Activated T-helper 17 cell treated with anti-CD3 and anti-CD28 coated beads, Interleukin-2, amount 50 U/mL, for 72 hours (primary cell): ENCODE measurements around the gene SNRPD3. TPM values are rescaled to one million over a fixed set of nuclear protein-coding genes. Genes with fewer than 3 reads are reported as not detected.
A peak's percentile ranks its signal among the peaks of the same experiment; 100 is the strongest.

Source experiments
- ATAC-seq: fragments of 150-1000 bp; cut with Tn5 transposase; replicated peaks from 2 replicates; pipeline ENCODE4 v1.10.0; 2021; ENCODE audit warnings: mild to moderate bottlenecking, moderate library complexity
- H3K27ac Mint-ChIP-seq: one replicate; pipeline ENCODE4 v1.8.0; 2022; ENCODE audit warnings: mixed read lengths
- H3K27me3 Mint-ChIP-seq: one replicate; pipeline ENCODE4 v1.8.0; 2022; ENCODE audit warnings: mixed read lengths
- H3K36me3 Mint-ChIP-seq: one replicate; pipeline ENCODE4 v1.8.0; 2022; ENCODE audit warnings: low read depth, mild to moderate bottlenecking, mixed read lengths
- H3K4me1 Mint-ChIP-seq: one replicate; pipeline ENCODE4 v1.8.0; 2022; ENCODE audit warnings: mixed read lengths
- H3K4me3 Mint-ChIP-seq: one replicate; pipeline ENCODE4 v1.8.0; 2022; ENCODE audit warnings: mild to moderate bottlenecking, mixed read lengths
- H3K9me3 Mint-ChIP-seq: one replicate; pipeline ENCODE4 v1.8.0; 2022; ENCODE audit warnings: mixed read lengths
- total RNA-seq, 2 donors: library from RNA; stranded (reverse); gene quantifications; one replicate each; pipeline ENCODE4 v1.2.3, GENCODE V29; 2022

SNRPD3 gene
- total RNA-seq, 2 donors from 2014 or later = 81.1 to 128 TPM

DNA sequence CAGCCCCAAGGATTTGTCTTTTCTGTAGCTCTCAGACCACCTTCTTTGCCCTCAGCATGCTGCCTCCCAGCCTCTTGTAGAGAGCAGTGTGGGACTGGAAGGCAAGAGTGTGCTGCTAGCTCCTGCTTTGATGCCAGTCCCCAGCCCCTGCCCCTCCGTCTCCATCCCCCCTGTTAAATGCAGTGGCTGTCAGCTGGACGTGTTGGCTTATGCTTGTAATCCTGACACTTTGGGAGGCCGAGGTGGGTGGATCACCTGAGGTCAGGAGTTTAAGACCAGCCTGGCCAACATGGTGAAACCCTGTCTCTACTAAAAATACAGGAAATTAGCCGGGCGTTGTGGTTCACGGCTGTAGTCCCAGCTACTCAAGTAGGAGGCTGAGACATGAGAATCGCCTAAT is 15.5 kb downstream of the SNRPD3 start:
- Mint-ChIP-seq H3K4me1 (no peaks in the 10 kb centered on the region), H3K9me3 (no peaks in the 10 kb centered on the region), H3K4me3 (no peak overlapping the region), H3K27me3 (no peaks in the 10 kb centered on the region), H3K36me3 (peaks cover 97% of the 10 kb centered on the region), H3K27ac (no peak overlapping the region)
- ATAC-seq = no peak

DNA sequence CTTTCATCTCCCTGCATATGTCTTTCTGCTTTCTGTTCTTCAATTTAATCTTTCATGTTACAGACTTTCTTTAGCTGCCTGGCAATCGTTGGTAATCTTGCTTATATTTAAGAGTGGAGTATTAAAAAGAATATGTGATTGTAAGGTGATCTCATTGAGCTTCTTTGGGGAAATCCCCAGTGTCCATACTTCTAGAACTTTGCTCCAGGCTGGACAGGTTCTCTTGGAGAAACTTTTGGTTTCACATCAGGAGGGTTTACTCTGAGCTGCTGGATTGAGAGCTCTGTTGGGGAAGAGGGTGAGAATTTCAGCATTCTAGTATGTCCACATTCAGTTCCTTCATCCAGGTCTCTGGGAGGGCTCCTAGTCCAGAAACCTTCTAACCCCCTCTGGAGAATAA is 21.0 kb downstream of the SNRPD3 start:
- no peak for ATAC-seq
- no peaks in the 10 kb centered on the region for H3K9me3 Mint-ChIP-seq
- no peak overlapping the region for H3K27ac Mint-ChIP-seq
- no peak overlapping the region for H3K4me3 Mint-ChIP-seq
- peaks cover 56% of the 10 kb centered on the region for H3K36me3 Mint-ChIP-seq
- H3K27me3 Mint-ChIP-seq = no peaks in the 10 kb centered on the region
- H3K4me1 Mint-ChIP-seq = no peaks in the 10 kb centered on the region

GRCh38 chr22:24578355-24579257 is 22.8 kb downstream of the SNRPD3 start:
- no peak overlapping the region for H3K4me3 Mint-ChIP-seq
- ATAC-seq = no peak
- no peaks in the 10 kb centered on the region for H3K9me3 Mint-ChIP-seq
- peak overlapping the region; percentile 59 for H3K27ac Mint-ChIP-seq
- H3K4me1 Mint-ChIP-seq = no peaks in the 10 kb centered on the region
- no peaks in the 10 kb centered on the region for H3K27me3 Mint-ChIP-seq
- H3K36me3 Mint-ChIP-seq = peaks cover 38% of the 10 kb centered on the region

- H3K27ac Mint-ChIP-seq = no peak overlapping the region
- H3K27me3 Mint-ChIP-seq = no peaks in the 10 kb centered on the region
- no peaks in the 10 kb centered on the region for H3K4me1 Mint-ChIP-seq
- H3K4me3 Mint-ChIP-seq = no peak overlapping the region
- ATAC-seq = no peak
- no peaks in the 10 kb centered on the region for H3K9me3 Mint-ChIP-seq
- peaks cover 31% of the 10 kb centered on the region for H3K36me3 Mint-ChIP-seq
Measured at GRCh38 chr22:24579258-24579601, 23.4 kb downstream of the SNRPD3 start.

GRCh38 chr22:24580276-24580675 is 24.5 kb downstream of the SNRPD3 start:
- Mint-ChIP-seq H3K27ac (no peak overlapping the region), H3K9me3 (no peaks in the 10 kb centered on the region), H3K36me3 (peaks cover 21% of the 10 kb centered on the region), H3K4me3 (no peak overlapping the region), H3K27me3 (no peaks in the 10 kb centered on the region), H3K4me1 (no peaks in the 10 kb centered on the region)
- ATAC-seq = no peak

- no peaks in the 10 kb centered on the region for H3K9me3 Mint-ChIP-seq
Measured at GRCh38 chr22:24582056-24582814, 26.4 kb downstream of the SNRPD3 start.

GRCh38 chr22:24583221-24584165 is 27.7 kb downstream of the SNRPD3 start:
- no peaks in the 10 kb centered on the region for H3K27me3 Mint-ChIP-seq
- no peaks in the 10 kb centered on the region for H3K9me3 Mint-ChIP-seq
- H3K36me3 Mint-ChIP-seq = no peaks in the 10 kb centered on the region
- no peaks in the 10 kb centered on the region for H3K4me1 Mint-ChIP-seq
- ATAC-seq = no peak
- H3K4me3 Mint-ChIP-seq = no peak overlapping the region
- H3K27ac Mint-ChIP-seq = no peak overlapping the region

More at GRCh38 chr22:24582056-24582814, 26.4 kb downstream of the SNRPD3 start:
- no peaks in the 10 kb centered on the region for H3K4me1 Mint-ChIP-seq
- ATAC-seq = no peak
- H3K4me3 Mint-ChIP-seq = no peak overlapping the region
- H3K36me3 Mint-ChIP-seq = peaks cover 2% of the 10 kb centered on the region
- H3K27ac Mint-ChIP-seq = no peak overlapping the region
- no peaks in the 10 kb centered on the region for H3K27me3 Mint-ChIP-seq

DNA sequence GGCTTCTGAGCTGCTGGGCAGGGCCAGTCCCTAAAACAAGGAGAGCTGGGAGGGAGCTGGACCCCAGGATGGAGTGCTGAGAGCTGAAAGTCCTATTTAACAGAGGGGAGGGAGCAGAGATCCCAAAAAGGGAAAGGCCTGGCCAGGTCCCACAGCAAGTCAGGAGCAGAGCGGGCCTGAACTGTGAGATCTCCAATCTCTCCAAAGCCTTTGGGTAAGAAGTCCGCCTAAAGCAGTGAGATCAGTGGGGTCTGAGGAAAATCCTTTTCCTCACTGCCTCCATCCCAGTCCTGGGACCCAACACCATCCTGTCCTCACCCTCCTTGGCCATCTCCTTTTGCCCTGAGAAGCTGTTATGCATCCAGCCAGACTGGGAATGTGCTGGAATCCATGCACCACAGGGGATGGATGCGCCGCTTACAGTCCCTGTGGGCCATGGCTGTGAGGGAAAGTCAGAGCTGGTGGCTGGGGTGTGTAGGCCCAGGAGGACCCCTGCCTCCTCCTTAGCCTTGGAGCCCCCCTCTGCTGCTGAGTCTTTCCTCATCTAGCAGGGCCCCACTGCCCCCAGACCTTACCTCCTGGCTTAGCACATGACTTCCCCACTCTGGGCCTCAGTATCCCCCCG is 28.5 kb downstream of the SNRPD3 start:
- Mint-ChIP-seq H3K4me3 (no peak overlapping the region), H3K9me3 (no peaks in the 10 kb centered on the region), H3K27ac (no peak overlapping the region), H3K4me1 (no peaks in the 10 kb centered on the region), H3K36me3 (no peaks in the 10 kb centered on the region), H3K27me3 (no peaks in the 10 kb centered on the region)
- no peak for ATAC-seq

DNA sequence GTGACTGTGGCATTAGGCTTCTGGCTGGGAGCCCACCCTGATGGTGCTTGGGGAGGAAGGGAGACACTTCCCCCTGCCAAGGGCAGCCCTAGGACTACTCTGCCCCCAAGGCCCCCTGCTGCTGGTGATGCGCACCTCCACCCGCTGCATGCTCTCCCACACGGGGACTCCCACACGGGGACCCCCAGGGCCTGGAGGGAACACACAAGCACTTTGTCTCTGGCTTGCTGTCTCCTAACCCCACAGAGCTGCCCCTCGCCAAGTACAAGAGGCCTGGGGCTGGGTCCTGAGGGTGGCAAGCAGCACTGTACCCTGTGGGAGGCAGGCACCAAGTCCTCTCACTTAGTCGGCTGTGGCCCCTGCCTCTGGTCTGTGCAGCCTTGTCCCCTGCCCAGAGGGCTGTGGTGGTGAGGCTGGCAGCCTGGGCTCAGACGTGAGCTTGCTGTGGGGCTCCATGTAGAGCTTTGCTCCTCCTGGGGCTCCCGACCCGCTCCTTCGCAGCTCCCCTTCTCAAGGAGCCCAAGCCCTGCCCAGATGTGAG is 29.1 kb downstream of the SNRPD3 start:
- no peaks in the 10 kb centered on the region for H3K4me1 Mint-ChIP-seq
- no peaks in the 10 kb centered on the region for H3K36me3 Mint-ChIP-seq
- ATAC-seq = no peak
- no peaks in the 10 kb centered on the region for H3K27me3 Mint-ChIP-seq
- H3K4me3 Mint-ChIP-seq = no peak overlapping the region
- no peak overlapping the region for H3K27ac Mint-ChIP-seq
- H3K9me3 Mint-ChIP-seq = no peaks in the 10 kb centered on the region

DNA sequence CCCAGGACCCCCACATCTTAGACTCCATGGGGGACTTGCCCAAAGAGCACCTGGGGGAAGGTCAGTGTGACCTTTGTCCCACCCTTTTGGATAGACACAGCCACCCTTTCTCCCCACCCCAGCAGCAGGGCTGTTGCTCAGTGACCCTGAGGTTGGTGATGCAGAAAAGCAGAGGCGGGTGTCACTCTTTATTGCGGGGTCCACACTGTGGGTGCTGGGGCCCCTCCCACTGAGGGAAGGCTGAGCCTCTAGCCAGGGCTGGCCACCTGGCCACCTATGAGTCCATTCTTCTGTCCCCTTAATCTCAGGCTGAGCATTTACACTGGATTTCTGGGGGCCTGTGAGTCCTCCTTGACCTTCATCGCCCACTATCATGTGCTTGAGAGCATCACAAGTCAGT is 29.7 kb downstream of the SNRPD3 start:
- H3K36me3 Mint-ChIP-seq = no peaks in the 10 kb centered on the region
- H3K4me3 Mint-ChIP-seq = no peak overlapping the region
- no peak for ATAC-seq
- H3K27ac Mint-ChIP-seq = no peak overlapping the region
- no peaks in the 10 kb centered on the region for H3K9me3 Mint-ChIP-seq
- H3K4me1 Mint-ChIP-seq = no peaks in the 10 kb centered on the region
- no peaks in the 10 kb centered on the region for H3K27me3 Mint-ChIP-seq

DNA sequence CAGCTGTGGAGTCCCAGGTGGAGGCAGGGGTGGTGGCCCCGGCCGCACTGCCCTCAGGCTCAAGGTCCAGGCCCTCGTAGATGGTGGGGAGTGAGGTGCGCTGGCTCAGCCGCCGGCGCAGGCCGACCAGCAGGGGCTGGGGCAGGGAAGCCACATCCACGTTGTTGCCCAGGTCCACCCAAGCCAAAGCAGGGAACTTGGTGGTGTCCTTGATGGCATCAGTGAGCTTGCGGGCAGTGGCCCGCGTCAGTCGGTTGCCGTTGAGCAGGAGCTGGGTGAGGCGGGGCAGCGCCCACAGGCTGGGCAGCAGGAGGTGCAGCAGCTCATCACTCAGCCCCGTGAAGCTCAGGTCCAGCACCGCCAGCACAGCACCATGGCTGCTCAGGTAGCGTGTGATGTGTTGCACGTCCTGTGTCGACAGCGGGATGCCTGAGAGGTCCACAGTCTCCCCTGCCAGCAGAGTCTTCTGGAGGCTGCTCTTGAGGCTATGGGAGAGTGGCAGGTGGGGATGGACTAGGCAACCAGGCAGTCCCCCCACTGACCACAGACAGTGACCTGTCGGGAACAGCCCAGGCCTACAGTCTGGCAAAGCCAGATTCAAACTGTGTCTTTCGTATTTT is 30.2 kb downstream of the SNRPD3 start:
- H3K4me1 Mint-ChIP-seq = no peaks in the 10 kb centered on the region
- no peak for ATAC-seq
- H3K27me3 Mint-ChIP-seq = no peaks in the 10 kb centered on the region
- no peaks in the 10 kb centered on the region for H3K36me3 Mint-ChIP-seq
- no peak overlapping the region for H3K4me3 Mint-ChIP-seq
- no peak overlapping the region for H3K27ac Mint-ChIP-seq
- H3K9me3 Mint-ChIP-seq = no peaks in the 10 kb centered on the region

DNA sequence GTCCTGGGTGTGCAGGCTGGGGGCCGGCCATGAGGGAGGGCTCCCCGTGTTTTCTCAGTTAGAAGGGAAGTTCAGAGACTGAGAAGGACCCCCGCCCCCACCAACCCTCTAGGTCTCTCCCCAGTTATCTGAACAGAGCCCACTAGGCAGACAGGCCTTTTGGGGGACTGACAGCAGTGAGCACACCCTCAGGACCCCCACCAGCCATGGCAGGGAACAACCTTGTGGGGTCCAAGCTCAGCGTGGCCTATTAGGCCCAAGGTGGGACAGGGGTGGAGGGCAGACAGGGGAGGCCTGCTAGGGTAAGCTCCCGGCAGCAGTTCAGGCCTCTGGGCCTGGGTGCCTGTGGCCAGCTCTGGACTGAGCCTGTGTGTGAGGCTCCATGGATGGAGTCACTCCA is 31.5 kb downstream of the SNRPD3 start:
- H3K9me3 Mint-ChIP-seq = no peaks in the 10 kb centered on the region
- H3K27ac Mint-ChIP-seq = no peak overlapping the region
- H3K36me3 Mint-ChIP-seq = no peaks in the 10 kb centered on the region
- no peak overlapping the region for H3K4me3 Mint-ChIP-seq
- no peaks in the 10 kb centered on the region for H3K4me1 Mint-ChIP-seq
- no peaks in the 10 kb centered on the region for H3K27me3 Mint-ChIP-seq
- ATAC-seq = no peak

DNA sequence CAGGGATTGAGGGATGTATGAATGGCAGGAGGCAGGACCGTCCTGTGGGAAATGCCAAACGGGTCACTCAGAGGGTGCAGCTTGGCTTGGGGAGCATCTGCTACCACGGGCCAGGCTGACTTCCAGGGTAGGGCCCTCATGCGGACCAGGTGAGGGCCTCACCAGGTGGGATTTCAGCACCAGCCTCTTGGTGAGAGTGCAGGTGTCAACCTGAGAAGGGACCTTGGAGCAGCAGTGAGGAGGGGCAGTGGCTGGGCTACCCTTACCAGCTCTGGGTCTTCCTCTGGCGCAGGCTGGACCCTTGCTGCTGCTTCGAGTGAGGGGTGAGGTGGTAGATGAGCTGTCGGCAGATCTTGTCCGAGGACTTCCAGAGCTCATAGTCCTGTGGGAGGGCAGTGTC is 32.1 kb downstream of the SNRPD3 start:
- no peak for ATAC-seq
- Mint-ChIP-seq H3K36me3 (no peaks in the 10 kb centered on the region), H3K9me3 (no peaks in the 10 kb centered on the region)

More for the DNA sequence above, 32.1 kb downstream of the SNRPD3 start:
- H3K4me3 Mint-ChIP-seq = no peak overlapping the region
- no peak overlapping the region for H3K27ac Mint-ChIP-seq
- no peaks in the 10 kb centered on the region for H3K27me3 Mint-ChIP-seq
- no peaks in the 10 kb centered on the region for H3K4me1 Mint-ChIP-seq
